ENCODE data around the gene GNAI3. TPM values are rescaled to one million over a fixed set of nuclear protein-coding genes. Genes with fewer than 3 reads are reported as not detected.

GNAI3 gene
- total RNA-seq, 2 donors from 2014 or later = 5.4 to 9.3 TPM

DNA sequence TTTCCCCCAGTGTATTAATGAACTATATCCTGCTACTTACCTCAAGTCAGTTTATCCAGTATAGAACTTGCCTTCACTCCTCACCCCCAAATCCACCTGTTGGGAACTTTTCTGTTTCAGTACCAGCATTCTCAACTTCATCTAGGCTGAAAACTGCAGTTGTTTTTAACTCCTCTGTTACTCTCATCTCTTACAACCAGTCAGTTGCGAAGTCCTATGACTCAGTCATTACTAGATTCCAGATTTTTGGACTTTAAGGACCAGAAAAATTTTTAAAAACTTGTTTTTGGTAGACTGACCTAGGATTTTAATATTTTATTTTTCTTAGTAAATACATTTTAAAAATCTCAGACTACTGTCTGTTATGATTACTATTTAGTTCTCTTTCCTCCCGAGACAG, 8.1 kb downstream of the GNAI3 start:
- H3K4me3 ChIP-seq = no peak overlapping the region
- ATAC-seq (ENCODE audit: insufficient number of reproducible peaks, low FRiP score, low read depth) (no peak), DNase-seq (ENCODE audit: low spot score) (no peak)
- H3K9me3 ChIP-seq = no peaks in the 10 kb centered on the region
- H3K36me3 ChIP-seq = no peaks in the 10 kb centered on the region
- no peaks in the 10 kb centered on the region for H3K27me3 ChIP-seq (replicated peaks; ENCODE audit: insufficient read depth)
- H3K4me1 ChIP-seq (ENCODE audit: control insufficient read depth in 1 of 2, low read depth in 2 of 2) = peaks cover 11 to 44% of the 10 kb centered on the region in 2 donors
- TF ChIP-seq, protein P1, sequence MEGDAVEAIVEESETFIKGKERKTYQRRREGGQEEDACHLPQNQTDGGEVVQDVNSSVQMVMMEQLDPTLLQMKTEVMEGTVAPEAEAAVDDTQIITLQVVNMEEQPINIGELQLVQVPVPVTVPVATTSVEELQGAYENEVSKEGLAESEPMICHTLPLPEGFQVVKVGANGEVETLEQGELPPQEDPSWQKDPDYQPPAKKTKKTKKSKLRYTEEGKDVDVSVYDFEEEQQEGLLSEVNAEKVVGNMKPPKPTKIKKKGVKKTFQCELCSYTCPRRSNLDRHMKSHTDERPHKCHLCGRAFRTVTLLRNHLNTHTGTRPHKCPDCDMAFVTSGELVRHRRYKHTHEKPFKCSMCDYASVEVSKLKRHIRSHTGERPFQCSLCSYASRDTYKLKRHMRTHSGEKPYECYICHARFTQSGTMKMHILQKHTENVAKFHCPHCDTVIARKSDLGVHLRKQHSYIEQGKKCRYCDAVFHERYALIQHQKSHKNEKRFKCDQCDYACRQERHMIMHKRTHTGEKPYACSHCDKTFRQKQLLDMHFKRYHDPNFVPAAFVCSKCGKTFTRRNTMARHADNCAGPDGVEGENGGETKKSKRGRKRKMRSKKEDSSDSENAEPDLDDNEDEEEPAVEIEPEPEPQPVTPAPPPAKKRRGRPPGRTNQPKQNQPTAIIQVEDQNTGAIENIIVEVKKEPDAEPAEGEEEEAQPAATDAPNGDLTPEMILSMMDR (IDR thresholded peaks at IDR 0.05) = no peak
- no peak overlapping the region for H3K27ac ChIP-seq

DNA sequence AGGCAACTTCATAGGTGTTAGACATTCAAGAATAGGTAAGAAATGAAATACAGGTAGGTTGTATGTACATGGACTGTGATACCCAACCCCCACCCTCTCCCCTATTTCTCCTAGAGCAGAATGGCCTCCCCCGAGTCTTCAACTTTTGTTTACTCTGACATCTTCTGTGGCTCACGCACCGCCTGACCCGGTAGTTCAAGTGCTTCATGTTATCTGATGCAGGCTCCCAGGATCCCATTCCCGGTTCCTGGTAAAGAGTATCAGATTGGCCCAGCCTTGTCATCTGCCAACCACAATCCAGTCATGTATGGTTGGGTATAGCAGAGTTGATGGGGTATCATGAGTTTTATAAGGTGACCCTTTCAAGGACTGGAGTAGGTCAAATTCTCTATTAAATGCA, 9.1 kb downstream of the GNAI3 start:
- DNase-seq (ENCODE audit: low spot score) (no peak), ATAC-seq (ENCODE audit: insufficient number of reproducible peaks, low FRiP score, low read depth) (no peak)
- H3K27me3 ChIP-seq (replicated peaks; ENCODE audit: insufficient read depth) = no peaks in the 10 kb centered on the region
- no peak overlapping the region for H3K27ac ChIP-seq
- H3K4me3 ChIP-seq = no peak overlapping the region
- H3K9me3 ChIP-seq = no peaks in the 10 kb centered on the region
- TF ChIP-seq, protein P1 (IDR thresholded peaks at IDR 0.05) = no peak
- H3K4me1 ChIP-seq (ENCODE audit: control insufficient read depth in 1 of 2, low read depth in 2 of 2) = peaks cover 11 to 44% of the 10 kb centered on the region in 2 donors
- no peaks in the 10 kb centered on the region for H3K36me3 ChIP-seq

DNA sequence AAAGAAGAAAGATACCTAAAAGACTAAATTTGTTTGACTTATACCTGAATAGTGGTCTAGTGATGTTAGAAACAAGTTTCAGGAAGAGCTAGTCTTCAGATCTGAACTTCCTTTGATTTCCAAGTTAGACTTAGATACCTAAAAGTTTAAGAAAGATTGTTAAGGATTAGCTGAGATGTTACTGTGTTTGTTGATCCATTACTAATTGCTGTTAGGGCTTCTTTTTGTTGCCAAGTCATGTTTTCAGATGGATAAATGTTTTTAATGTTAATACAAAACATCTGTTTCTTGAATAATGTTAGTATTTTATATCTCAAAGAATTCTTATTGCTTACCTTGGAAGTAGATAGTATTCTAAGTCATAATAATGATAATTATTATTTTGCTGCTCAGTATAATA, 11.6 kb downstream of the GNAI3 start:
- ATAC-seq (ENCODE audit: insufficient number of reproducible peaks, low FRiP score, low read depth) (no peak), DNase-seq (ENCODE audit: low spot score) (no peak)
- H3K9me3 ChIP-seq = no peaks in the 10 kb centered on the region
- H3K4me1 ChIP-seq (ENCODE audit: control insufficient read depth in 1 of 2, low read depth in 2 of 2) = peaks cover 13 to 59% of the 10 kb centered on the region in 2 donors
- no peak overlapping the region for H3K27ac ChIP-seq
- H3K27me3 ChIP-seq (replicated peaks; ENCODE audit: insufficient read depth) = no peaks in the 10 kb centered on the region
- TF ChIP-seq, protein P1 (IDR thresholded peaks at IDR 0.05) = no peak
- H3K36me3 ChIP-seq = no peaks in the 10 kb centered on the region
- no peak overlapping the region for H3K4me3 ChIP-seq

DNA sequence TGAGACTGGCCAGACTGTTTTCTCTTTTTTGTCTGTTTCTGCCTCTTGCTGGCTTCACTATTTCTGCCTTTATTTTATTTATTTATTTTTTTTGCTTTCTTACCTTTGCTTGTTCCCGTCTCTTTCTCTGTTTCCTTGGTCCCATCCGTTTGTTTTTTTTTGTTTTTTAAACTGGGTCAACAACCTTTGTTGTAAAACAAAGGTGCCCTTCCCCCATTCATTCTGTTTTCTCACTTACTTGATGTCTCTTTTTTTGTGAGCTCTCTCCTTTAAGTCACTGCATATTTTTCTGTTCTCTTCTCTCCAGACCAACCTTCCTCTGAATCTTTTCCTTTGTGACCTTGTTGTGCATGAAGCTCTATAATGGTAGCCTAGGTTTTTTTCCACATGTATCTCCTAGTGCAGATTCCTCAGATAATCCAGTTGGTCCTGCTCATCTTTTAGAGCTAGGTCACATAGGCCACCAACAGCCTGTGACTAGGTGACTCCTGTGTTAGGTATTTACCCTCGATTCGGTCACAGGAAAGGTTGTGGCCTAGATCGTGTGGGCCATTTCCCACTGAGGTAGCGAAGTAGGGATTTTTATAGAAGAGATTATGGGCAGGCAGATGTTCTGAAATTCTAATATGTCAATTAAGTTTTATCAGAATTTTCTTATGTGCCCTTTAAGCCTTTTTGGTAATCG, 15.9 kb downstream of the GNAI3 start:
- DNase-seq (ENCODE audit: low spot score) (no peak), ATAC-seq (ENCODE audit: insufficient number of reproducible peaks, low FRiP score, low read depth) (no peak)
- TF ChIP-seq, protein P1 (IDR thresholded peaks at IDR 0.05) = no peak
- H3K4me1 ChIP-seq (ENCODE audit: control insufficient read depth in 1 of 2, low read depth in 2 of 2) = peaks cover 20 to 63% of the 10 kb centered on the region in 2 donors
- H3K27me3 ChIP-seq (replicated peaks; ENCODE audit: insufficient read depth) = no peaks in the 10 kb centered on the region
- no peaks in the 10 kb centered on the region for H3K36me3 ChIP-seq
- H3K27ac ChIP-seq = no peak overlapping the region
- H3K9me3 ChIP-seq = no peaks in the 10 kb centered on the region
- no peak overlapping the region for H3K4me3 ChIP-seq

DNA sequence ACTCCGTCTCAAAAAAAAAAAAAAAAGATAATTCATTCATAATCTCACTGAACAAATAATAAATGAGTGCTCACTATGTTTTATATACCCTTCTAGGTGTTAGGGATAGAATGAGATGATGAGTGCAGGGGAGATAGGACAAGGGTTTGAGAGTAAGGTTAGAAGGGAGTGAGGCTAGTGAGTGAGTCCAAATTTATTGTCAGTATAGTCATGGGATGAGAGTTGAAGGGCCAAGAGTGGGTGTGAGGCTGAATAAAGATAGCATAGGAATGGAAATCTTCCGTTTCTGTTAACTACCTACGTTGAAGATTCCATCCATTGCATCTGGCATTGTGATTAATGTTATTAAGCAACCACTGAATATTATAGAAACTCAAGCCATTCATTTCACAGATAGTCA, 16.8 kb downstream of the GNAI3 start:
- TF ChIP-seq, protein P1 (IDR thresholded peaks at IDR 0.05) = no peak
- Histone ChIP-seq H3K27me3 (replicated peaks; ENCODE audit: insufficient read depth) (no peaks in the 10 kb centered on the region), H3K27ac (no peak overlapping the region), H3K4me3 (no peak overlapping the region), H3K36me3 (no peaks in the 10 kb centered on the region), H3K9me3 (no peaks in the 10 kb centered on the region), H3K4me1 (ENCODE audit: control insufficient read depth in 1 of 2, low read depth in 2 of 2) (peaks cover 25 to 65% of the 10 kb centered on the region in 2 donors)
- DNase-seq (ENCODE audit: low spot score) (no peak), ATAC-seq (ENCODE audit: insufficient number of reproducible peaks, low FRiP score, low read depth) (no peak)
